Right lobe of liver (tissue), 4 donors: ENCODE data around the gene GSTP1.
"Not testable (repeated sequence)": the region's sequence is repeated elsewhere in the genome, so short reads cannot be mapped to it uniquely, and the experiment has no call there.

Source experiments
- CTCF ChIP-seq, 4 donors: fragments of 200-600 bp in 3 of 4; fragments of 450-650 bp in 1 of 4; IDR thresholded peaks; one replicate each; pipeline versions ENCODE4 v1.5.1 to v1.8.0; 2016 to 2022; ENCODE audit warnings: antibody characterized with exemption in 4 of 4, mild to moderate bottlenecking in 2 of 4
- POLR2A ChIP-seq: fragments of 450-650 bp; IDR thresholded peaks from one replicate; pipeline ENCODE4 v1.6.1; 2017; ENCODE audit warnings: antibody characterized with exemption, mild to moderate bottlenecking
- donor health status: DM: no; HTN: no; CAD: no.
- donor health status: DM: no; HTN: no; CAD: no.
- donor health status: DM: no; HTN: yes; CAD: no.

GRCh38 chr11:67548112-67548511 is 35.5 kb upstream of the GSTP1 start:
- not testable (repeated sequence) for TF ChIP-seq CTCF (IDR thresholded peaks at IDR 0.05); POLR2A
